Memory B cell (primary cell): ENCODE data around the gene CCDC178.
"Not testable (repeated sequence)": the region's sequence is repeated elsewhere in the genome, so short reads cannot be mapped to it uniquely, and the experiment has no call there.

Experiments used
- ATAC-seq: fragments of 150-1000 bp; cut with Tn5 transposase; 2 replicates; pipeline ENCODE4 v1.10.0; 2021; ENCODE audit warnings: low read depth, mild to moderate bottlenecking, moderate library complexity
- DNase-seq, 2 donors: peaks; one replicate each; pipeline ENCODE4 v3.0.0; 2022; ENCODE audit warnings: low spot score in 2 of 2
- H3K27ac Mint-ChIP-seq: one replicate; pipeline ENCODE4 v1.8.0; 2022; ENCODE audit warnings: mild to moderate bottlenecking, moderate library complexity, mixed read lengths
- H3K27me3 Mint-ChIP-seq: one replicate; pipeline ENCODE4 v1.8.0; 2022; ENCODE audit warnings: mixed read lengths
- H3K36me3 Mint-ChIP-seq: one replicate; pipeline ENCODE4 v1.8.0; 2022; ENCODE audit warnings: mild to moderate bottlenecking, mixed read lengths
- H3K4me1 Mint-ChIP-seq: one replicate; pipeline ENCODE4 v1.8.0; 2022; ENCODE audit warnings: mixed read lengths
- H3K4me3 Mint-ChIP-seq: one replicate; pipeline ENCODE4 v1.8.0; 2022; ENCODE audit warnings: mild to moderate bottlenecking, moderate library complexity, mixed read lengths
- H3K9me3 Mint-ChIP-seq: one replicate; pipeline ENCODE4 v1.8.0; 2022; ENCODE audit warnings: mixed read lengths

The CCDC178 gene

DNA sequence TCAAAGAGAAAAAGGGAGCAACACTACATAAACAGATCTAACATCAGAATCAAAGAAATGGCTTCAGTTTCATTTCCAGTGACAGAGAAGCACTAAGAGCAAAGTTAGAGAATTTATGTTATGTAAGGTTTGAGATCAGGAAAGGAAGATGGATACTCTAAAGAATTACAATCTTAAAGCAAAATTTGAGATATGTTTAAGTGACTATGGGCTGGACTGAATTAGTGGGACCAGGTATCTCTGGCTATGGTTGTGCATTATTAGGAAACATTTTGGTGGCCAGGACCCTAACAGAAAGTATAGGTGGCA lies 208.2 kb downstream of the CCDC178 start:
- no peak overlapping the region for H3K27ac Mint-ChIP-seq
- H3K4me1 Mint-ChIP-seq: no peaks in the 10 kb centered on the region
- no peaks in the 10 kb centered on the region for H3K36me3 Mint-ChIP-seq
- no peak overlapping the region for H3K4me3 Mint-ChIP-seq
- no peak for DNase-seq
- no peak for ATAC-seq
- H3K9me3 Mint-ChIP-seq: no peaks in the 10 kb centered on the region
- peaks cover 2% of the 10 kb centered on the region for H3K27me3 Mint-ChIP-seq

DNA sequence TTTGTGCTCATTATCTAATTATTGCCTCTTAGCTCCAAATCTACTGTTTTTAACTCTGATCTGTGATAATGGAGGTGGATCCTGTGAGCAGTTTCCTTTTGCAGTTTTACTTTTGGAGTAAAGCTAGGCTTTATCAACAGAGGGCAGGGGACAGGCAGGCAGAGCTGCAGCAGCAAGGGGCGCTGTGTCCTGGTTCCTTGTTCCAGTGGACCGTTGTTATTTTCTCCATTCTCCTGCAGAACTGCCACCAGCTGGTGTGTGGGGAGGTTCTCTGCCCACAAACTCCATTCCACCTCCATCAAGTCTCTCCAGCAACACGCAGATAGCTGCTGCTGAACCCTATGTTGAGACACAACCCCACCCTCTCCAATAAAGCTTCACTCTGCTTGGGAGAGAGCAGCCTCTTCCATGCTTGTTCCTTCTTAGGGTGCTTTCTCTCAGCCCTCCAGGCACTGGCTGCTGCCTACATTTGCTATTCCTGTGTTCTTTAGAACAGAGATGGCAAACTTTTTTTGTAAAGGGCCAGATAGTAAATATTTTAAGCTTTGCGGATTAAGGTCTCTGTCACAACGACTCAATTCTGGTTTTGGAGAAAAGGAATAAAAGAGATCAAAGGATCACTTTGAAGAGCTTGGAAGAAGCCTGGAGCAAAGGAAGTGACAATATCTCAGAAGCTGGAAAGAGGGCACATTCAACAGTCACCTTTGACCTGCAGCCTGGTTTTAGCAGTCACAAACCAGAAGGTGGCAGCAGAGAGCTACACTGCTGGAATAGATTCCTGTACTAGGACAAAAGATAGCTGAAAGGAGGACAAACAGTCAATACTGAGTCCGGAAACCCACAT lies 208.8 kb downstream of the CCDC178 start:
- ATAC-seq: peak; percentile 69

DNA sequence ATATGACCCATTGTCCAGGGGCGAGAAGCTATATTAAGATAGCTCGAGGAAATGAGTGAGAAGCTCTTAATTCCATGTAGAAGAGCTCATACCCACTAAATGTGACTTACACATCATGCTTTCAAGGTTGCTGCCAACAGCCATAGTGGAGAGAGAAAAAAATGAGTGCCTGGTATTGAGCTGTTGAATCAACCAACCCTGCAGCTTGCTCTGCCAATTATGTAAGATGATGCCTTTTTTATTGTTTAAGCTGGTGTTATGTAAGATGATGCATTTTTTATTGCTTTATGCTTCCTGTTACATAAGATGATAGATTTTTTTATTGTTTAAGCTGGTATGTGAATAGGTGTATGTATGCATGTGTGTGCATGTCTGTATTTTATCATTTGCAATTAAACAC lies 228.2 kb downstream of the CCDC178 start:
- no peak for ATAC-seq
- no peak for DNase-seq
- H3K4me1 Mint-ChIP-seq: no peaks in the 10 kb centered on the region
- no peak overlapping the region for H3K27ac Mint-ChIP-seq
- no peak overlapping the region for H3K4me3 Mint-ChIP-seq
- no peaks in the 10 kb centered on the region for H3K27me3 Mint-ChIP-seq
- H3K36me3 Mint-ChIP-seq: no peaks in the 10 kb centered on the region
- H3K9me3 Mint-ChIP-seq: no peaks in the 10 kb centered on the region

More for the DNA sequence above, 208.8 kb downstream of the CCDC178 start:
- peaks cover 2% of the 10 kb centered on the region for H3K27me3 Mint-ChIP-seq
- no peaks in the 10 kb centered on the region for H3K4me1 Mint-ChIP-seq
- no peaks in the 10 kb centered on the region for H3K36me3 Mint-ChIP-seq
- peak; percentile 27 to 38 for DNase-seq
- H3K9me3 Mint-ChIP-seq: no peaks in the 10 kb centered on the region
- no peak overlapping the region for H3K27ac Mint-ChIP-seq
- H3K4me3 Mint-ChIP-seq: no peak overlapping the region

DNA sequence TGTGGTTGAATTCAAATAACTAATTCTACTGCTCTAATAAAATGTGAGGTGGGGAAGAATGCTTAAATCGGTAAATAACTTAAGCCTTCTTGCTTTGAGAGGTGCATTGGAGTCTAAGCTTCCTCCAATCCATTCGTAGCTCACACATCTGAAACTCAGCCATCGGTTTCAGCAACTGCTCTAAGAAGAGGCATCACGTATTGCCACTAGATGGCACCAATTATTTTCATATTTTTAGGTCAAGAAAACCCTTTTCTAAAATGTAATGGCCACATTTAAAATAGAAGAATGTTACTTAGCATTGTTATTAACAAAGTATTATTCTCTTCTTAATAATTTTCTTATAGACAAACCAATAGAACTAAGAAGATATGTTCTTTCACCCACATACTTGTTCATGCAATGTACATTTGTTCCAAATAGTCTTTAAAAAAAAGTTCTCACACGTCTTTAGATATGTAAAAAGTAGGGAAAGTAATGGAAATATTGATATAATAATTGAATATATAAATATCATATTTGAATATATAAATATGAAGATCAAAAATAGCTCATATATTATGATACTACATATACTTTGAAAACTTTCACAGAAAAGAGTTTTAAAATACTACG lies 229.8 kb downstream of the CCDC178 start:
- H3K36me3 Mint-ChIP-seq: no peaks in the 10 kb centered on the region
- no peaks in the 10 kb centered on the region for H3K9me3 Mint-ChIP-seq
- H3K4me3 Mint-ChIP-seq: no peak overlapping the region
- H3K4me1 Mint-ChIP-seq: no peaks in the 10 kb centered on the region
- no peak overlapping the region for H3K27ac Mint-ChIP-seq
- no peak for ATAC-seq
- no peaks in the 10 kb centered on the region for H3K27me3 Mint-ChIP-seq
- no peak for DNase-seq

GRCh38 chr18:33205777-33206176 lies 234.7 kb downstream of the CCDC178 start:
- Mint-ChIP-seq H3K4me3 (no peak overlapping the region), H3K36me3 (no peaks in the 10 kb centered on the region), H3K27ac (no peak overlapping the region), H3K27me3 (peaks cover 9% of the 10 kb centered on the region), H3K4me1 (peaks cover 2% of the 10 kb centered on the region), H3K9me3 (no peaks in the 10 kb centered on the region)
- no peak for ATAC-seq
- no peak for DNase-seq

GRCh38 chr18:33201509-33201926 lies 239.0 kb downstream of the CCDC178 start:
- Mint-ChIP-seq H3K27ac (no peak overlapping the region), H3K4me1 (peaks cover 2% of the 10 kb centered on the region), H3K9me3 (no peaks in the 10 kb centered on the region), H3K4me3 (no peak overlapping the region), H3K27me3 (peaks cover 9% of the 10 kb centered on the region), H3K36me3 (no peaks in the 10 kb centered on the region)
- DNase-seq (no peak), ATAC-seq (no peak)

DNA sequence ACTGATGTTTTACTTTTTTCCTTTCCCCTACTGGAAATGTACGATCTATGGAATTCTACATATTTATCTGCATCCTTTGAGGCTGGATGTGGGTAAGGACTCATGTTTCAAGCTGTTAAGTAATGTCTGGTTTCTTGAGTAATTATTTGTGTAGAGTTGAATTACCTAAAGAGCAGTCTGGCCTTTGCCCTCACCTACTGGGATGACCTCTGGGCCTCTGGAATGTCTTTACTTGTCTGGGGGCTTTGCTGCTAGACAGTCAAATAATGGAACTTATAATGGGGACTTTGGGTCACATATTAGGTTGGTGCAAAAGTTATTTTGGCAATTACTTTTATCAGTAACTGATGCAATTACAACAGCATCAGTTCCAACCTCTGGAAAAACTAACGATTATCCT lies 244.7 kb downstream of the CCDC178 start:
- Mint-ChIP-seq H3K4me1 (no peaks in the 10 kb centered on the region), H3K9me3 (no peaks in the 10 kb centered on the region), H3K27ac (no peak overlapping the region), H3K36me3 (no peaks in the 10 kb centered on the region), H3K27me3 (no peaks in the 10 kb centered on the region), H3K4me3 (no peak overlapping the region)
- ATAC-seq: no peak
- no peak for DNase-seq

DNA sequence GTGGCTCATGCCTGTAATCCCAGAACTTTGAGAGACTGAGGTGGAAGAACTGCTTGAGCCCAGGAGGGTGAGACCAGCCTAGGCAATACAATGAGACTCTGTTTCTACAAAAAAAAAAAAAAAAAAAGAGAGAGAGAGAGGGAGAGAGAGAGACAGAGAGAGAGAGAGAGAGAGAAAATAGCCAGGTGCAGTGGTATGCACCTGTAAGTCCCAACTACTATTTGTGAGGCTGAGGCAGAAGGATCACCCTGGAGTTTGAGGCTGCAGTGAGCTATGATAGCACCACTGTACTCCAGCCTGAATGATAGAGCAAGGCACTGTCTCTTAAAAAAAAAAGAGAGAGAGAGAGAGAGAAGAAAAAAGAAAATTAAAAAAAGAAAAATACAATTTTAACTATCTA lies 245.7 kb downstream of the CCDC178 start:
- Mint-ChIP-seq H3K4me1 (no peaks in the 10 kb centered on the region), H3K27me3 (no peaks in the 10 kb centered on the region), H3K9me3 (no peaks in the 10 kb centered on the region), H3K4me3 (no peak overlapping the region), H3K27ac (no peak overlapping the region), H3K36me3 (no peaks in the 10 kb centered on the region)
- DNase-seq: no peak
- ATAC-seq: no peak

DNA sequence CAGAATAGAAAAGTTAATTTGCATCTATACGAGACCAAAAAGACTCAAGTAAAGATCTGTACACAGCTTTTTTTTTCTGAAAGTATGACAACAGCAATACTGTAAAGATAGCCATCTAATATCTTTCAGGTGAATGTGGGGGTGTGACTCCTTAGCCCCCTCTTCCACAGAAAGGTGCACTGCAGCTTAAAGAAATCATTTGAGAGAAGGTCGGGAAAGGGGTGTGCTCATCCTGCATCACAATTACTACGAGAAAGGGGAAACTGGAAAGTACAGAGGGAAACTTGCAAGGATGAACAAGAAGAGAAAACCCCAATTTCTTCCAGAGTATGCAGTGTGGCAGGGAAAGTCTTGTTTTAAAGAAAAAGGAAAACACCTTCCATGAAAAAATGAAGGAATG lies 255.6 kb downstream of the CCDC178 start:
- Mint-ChIP-seq H3K36me3 (no peaks in the 10 kb centered on the region), H3K27ac (no peak overlapping the region), H3K4me3 (no peak overlapping the region), H3K27me3 (peaks cover 4% of the 10 kb centered on the region), H3K9me3 (peaks cover 3% of the 10 kb centered on the region), H3K4me1 (peaks cover 2% of the 10 kb centered on the region)
- ATAC-seq: no peak
- DNase-seq: no peak

DNA sequence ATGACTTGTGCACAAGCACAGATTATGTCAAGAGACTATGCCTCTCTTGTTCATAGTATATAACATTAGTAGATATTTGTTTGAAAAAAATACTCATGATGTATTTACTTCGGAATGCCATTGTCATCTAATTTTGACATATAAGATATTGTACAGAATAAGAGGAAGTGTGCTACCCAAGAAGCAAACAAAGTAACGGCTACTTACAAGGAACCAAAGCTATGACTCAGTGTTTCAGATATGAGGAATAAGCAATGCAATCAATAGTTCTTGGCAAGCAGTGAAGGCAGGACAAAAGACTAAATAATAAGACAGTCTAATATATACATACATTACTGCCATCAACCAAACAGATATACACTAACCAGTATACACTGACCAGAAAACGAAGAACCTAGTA lies 256.3 kb downstream of the CCDC178 start:
- Mint-ChIP-seq H3K27me3 (peaks cover 4% of the 10 kb centered on the region), H3K36me3 (no peaks in the 10 kb centered on the region), H3K4me3 (no peak overlapping the region)

DNA sequence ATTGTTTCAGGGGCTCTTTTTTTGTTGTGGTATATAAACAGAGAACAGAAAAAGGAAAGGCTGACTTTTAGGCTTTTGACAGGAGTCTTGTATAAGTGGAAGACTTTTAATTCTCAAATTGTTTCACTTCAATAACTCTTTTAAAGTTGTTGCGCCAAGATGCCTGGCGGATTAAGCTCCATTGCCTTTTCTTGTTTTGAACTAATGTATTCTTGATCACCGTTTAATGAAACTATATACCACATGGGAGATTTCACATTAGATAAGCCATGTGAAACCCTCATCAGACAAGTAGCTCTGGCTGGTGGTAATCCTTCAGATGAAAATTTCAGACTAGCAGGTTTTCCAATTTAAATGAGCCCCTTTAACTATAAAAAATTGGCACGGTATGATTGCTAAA lies 257.4 kb downstream of the CCDC178 start:
- H3K27ac Mint-ChIP-seq: no peak overlapping the region
- peaks cover 3% of the 10 kb centered on the region for H3K9me3 Mint-ChIP-seq
- H3K4me1 Mint-ChIP-seq: peaks cover 2% of the 10 kb centered on the region
- H3K4me3 Mint-ChIP-seq: no peak overlapping the region
- DNase-seq (no peak), ATAC-seq (no peak)
- H3K36me3 Mint-ChIP-seq: no peaks in the 10 kb centered on the region
- H3K27me3 Mint-ChIP-seq: peaks cover 4% of the 10 kb centered on the region

More for the DNA sequence above, 256.3 kb downstream of the CCDC178 start:
- Mint-ChIP-seq H3K4me1 (peaks cover 2% of the 10 kb centered on the region), H3K9me3 (peaks cover 3% of the 10 kb centered on the region), H3K27ac (no peak overlapping the region)
- ATAC-seq (no peak), DNase-seq (no peak)

GRCh38 chr18:33181016-33181415 lies 259.5 kb downstream of the CCDC178 start:
- Mint-ChIP-seq H3K27ac (no peak overlapping the region), H3K36me3 (no peaks in the 10 kb centered on the region), H3K4me3 (no peak overlapping the region), H3K27me3 (peaks cover 2% of the 10 kb centered on the region), H3K9me3 (no peaks in the 10 kb centered on the region), H3K4me1 (peaks cover 2% of the 10 kb centered on the region)
- ATAC-seq: no peak
- DNase-seq: no peak

DNA sequence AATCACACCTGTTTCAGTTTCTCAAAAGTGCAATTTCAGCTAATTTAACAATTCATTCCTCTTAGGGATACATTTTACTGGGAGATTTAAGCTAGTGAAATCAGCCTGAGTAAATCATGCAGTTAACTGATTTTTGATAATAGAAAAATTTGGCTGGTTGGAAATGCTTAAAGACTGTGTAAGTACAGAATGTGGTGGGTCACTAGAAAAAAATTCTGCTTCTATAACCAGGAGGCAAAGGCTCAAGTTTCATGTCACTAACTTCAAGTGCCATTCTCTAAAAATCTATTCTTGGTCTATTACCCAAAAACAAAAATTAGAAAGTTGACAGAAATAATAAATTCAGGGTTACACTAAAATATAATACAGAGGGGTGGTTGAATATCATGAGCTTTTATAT lies 271.3 kb downstream of the CCDC178 start:
- DNase-seq: no peak
- H3K4me3 Mint-ChIP-seq: no peak overlapping the region
- no peaks in the 10 kb centered on the region for H3K9me3 Mint-ChIP-seq
- H3K4me1 Mint-ChIP-seq: no peaks in the 10 kb centered on the region
- no peaks in the 10 kb centered on the region for H3K36me3 Mint-ChIP-seq
- no peak for ATAC-seq
- H3K27ac Mint-ChIP-seq: no peak overlapping the region
- peaks cover 1% of the 10 kb centered on the region for H3K27me3 Mint-ChIP-seq

DNA sequence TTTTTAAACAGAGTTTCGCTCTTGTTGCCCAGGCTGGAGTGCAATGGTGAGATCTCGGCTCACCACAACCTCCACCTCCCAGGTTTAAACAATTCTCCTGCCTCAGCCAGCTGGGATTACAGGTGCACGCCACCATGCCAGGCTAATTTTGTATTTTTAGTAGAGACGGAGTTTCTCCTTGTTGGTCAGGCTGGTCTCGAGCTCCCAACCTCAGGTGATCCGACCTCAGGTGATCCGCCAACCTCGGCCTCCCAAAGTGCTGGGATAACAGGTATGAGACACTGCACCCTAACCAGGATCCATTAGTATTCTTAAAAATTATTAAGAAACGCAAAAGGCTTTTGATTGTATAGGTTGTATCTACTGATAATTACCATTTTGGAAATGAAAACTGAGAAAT lies 276.4 kb downstream of the CCDC178 start:
- not testable (repeated sequence) for H3K27me3 Mint-ChIP-seq, DNase-seq, H3K4me3 Mint-ChIP-seq

GRCh38 chr18:33161131-33161530 lies 279.4 kb downstream of the CCDC178 start:
- H3K27me3 Mint-ChIP-seq: no peaks in the 10 kb centered on the region
- H3K4me3 Mint-ChIP-seq: no peak overlapping the region
- DNase-seq (no peak), ATAC-seq (no peak)
- H3K36me3 Mint-ChIP-seq: no peaks in the 10 kb centered on the region
- no peaks in the 10 kb centered on the region for H3K4me1 Mint-ChIP-seq
- no peaks in the 10 kb centered on the region for H3K9me3 Mint-ChIP-seq
- H3K27ac Mint-ChIP-seq: no peak overlapping the region

More for the DNA sequence above, 276.4 kb downstream of the CCDC178 start:
- not testable (repeated sequence) for H3K36me3 Mint-ChIP-seq, H3K9me3 Mint-ChIP-seq, H3K4me1 Mint-ChIP-seq, H3K27ac Mint-ChIP-seq, ATAC-seq
